Keratinocyte (primary cell): ENCODE results near the gene PARD3B. TPM values are rescaled to one million over a fixed set of nuclear protein-coding genes. Genes with fewer than 3 reads are reported as not detected.

ENCODE experiments used
- DNase-seq: peaks from one replicate; pipeline ENCODE4 v3.0.0-alpha.2; 2011; ENCODE audit warnings: low read depth, missing footprints, low spot score
- FAIRE-seq: peaks from 2 replicates; lab custom pipeline; 2011; peaks lifted over from hg19 to GRCh38; lab: Jason Lieb, UNC
- H2AFZ ChIP-seq: 2 replicates; pipeline ENCODE4 v1.6.0; 2012; ENCODE audit warnings: low read length, control low read depth, inconsistent platforms; ENCODE audit not compliant: control insufficient read depth
- H3K27ac ChIP-seq: 2 replicates; pipeline ENCODE4 v1.5.1; 2011; ENCODE audit warnings: low read length; ENCODE audit not compliant: control insufficient read depth, insufficient read depth
- H3K27me3 ChIP-seq: 3 replicates; pipeline ENCODE4 v1.6.0; 2011; ENCODE audit warnings: low read length; ENCODE audit not compliant: control insufficient read depth, insufficient read depth; ENCODE audit errors: extremely low read depth
- H3K36me3 ChIP-seq, 2 experiments: 2 replicates in 1 of 2; 3 replicates in 1 of 2; pipeline ENCODE4 v1.5.1; 2011; ENCODE audit warnings: low read length in 2 of 2, mild to moderate bottlenecking in 1 of 2; ENCODE audit not compliant: control insufficient read depth in 2 of 2, insufficient read depth in 2 of 2; ENCODE audit errors: extremely low read depth in 1 of 2
- H3K4me1 ChIP-seq: 3 replicates; pipeline ENCODE4 v1.5.1; 2011; ENCODE audit warnings: low read length; ENCODE audit not compliant: control insufficient read depth, insufficient read depth; ENCODE audit errors: extremely low read depth
- H3K4me2 ChIP-seq: 3 replicates; pipeline ENCODE4 v1.6.0; 2011; ENCODE audit warnings: low read depth, low read length; ENCODE audit not compliant: control insufficient read depth, insufficient read depth; ENCODE audit errors: extremely low read depth
- H3K4me3 ChIP-seq, 3 experiments: fragments of 200-600 bp in 1 of 3; sonication (generic) in 1 of 3; 2 replicates in 2 of 3; 3 replicates in 1 of 3; pipeline ENCODE4 v1.5.1; 2011 to 2016; ENCODE audit warnings: low read length in 3 of 3, mild to moderate bottlenecking in 3 of 3, control low read depth in 2 of 3, inconsistent platforms in 1 of 3, low read depth in 1 of 3, mixed read lengths in 1 of 3, mixed run types in 1 of 3, moderate library complexity in 1 of 3; ENCODE audit not compliant: control insufficient read depth in 2 of 3, insufficient read depth in 2 of 3; ENCODE audit errors: extremely low read depth in 1 of 3
- H3K79me2 ChIP-seq: 2 replicates; pipeline ENCODE4 v1.6.0; 2012; ENCODE audit warnings: low read length; ENCODE audit not compliant: control insufficient read depth, insufficient read depth
- H3K9ac ChIP-seq: 3 replicates; pipeline ENCODE4 v1.6.0; 2011; ENCODE audit warnings: low read length; ENCODE audit not compliant: control insufficient read depth, insufficient read depth; ENCODE audit errors: extremely low read depth
- H3K9me1 ChIP-seq: 3 replicates; pipeline ENCODE4 v1.6.0; 2011; ENCODE audit warnings: low read length; ENCODE audit not compliant: control insufficient read depth, insufficient read depth; ENCODE audit errors: extremely low read depth
- H3K9me3 ChIP-seq: 2 replicates; pipeline ENCODE4 v1.5.1; 2012; ENCODE audit warnings: low read depth, low read length; ENCODE audit not compliant: control insufficient read depth
- H4K20me1 ChIP-seq: 3 replicates; pipeline ENCODE4 v1.6.0; 2011; ENCODE audit warnings: low read length; ENCODE audit not compliant: control insufficient read depth, insufficient read depth; ENCODE audit errors: extremely low read depth
- CTCF ChIP-seq, 3 experiments: IDR thresholded peaks in 1 of 3; conservative IDR thresholded peaks in 1 of 3; optimal IDR thresholded peaks in 1 of 3; 2 replicates in 2 of 3; 3 replicates in 1 of 3; pipeline versions ENCODE3 to v1.5.1; 2011; ENCODE audit warnings: low read length in 3 of 3, mild to moderate bottlenecking in 3 of 3, moderate library complexity in 2 of 3, control low read depth in 1 of 3, inconsistent platforms in 1 of 3; ENCODE audit not compliant: insufficient read depth in 2 of 3; ENCODE audit errors: extremely low read depth in 1 of 3
- EZH2 ChIP-seq: IDR thresholded peaks from one replicate; pipeline ENCODE4 v1.6.1; 2012; ENCODE audit warnings: inconsistent platforms, mild to moderate bottlenecking, low read length, moderate library complexity
- dilution Hi-C: fragments of 300-500 bp; cut with MboI; formaldehyde crosslinking; loops from one replicate; pipeline ENCODE4 v1.7.0; 2020; ENCODE audit warnings: low sequenced_read_pairs; ENCODE audit not compliant: extremely low pct_ligation_motif_present
- polyA plus RNA-seq, 5 experiments: library from polyadenylated mRNA; depleted of rRNA in 3 of 5; stranded (reverse) in 3 of 5; stranded (forward) in 1 of 5; unstranded in 1 of 5; fragments of >200 nt; gene quantifications; 1 replicate in 1 of 5; 2 replicates in 3 of 5; 3 replicates in 1 of 5; pipeline versions ENCODE4 v1.2.1 to v1.2.3, GENCODE V29; 2011 to 2012; ENCODE audit warnings: missing spikeins in 2 of 5, low read depth in 1 of 5, low replicate concordance in 1 of 5

The PARD3B gene
- polyA plus RNA-seq, 1 donor (not counting 4 experiments of a cell fraction or from before 2014, with no cell fraction given) = 1.2 TPM

- H3K9ac ChIP-seq = no peak overlapping the region
- H2AFZ ChIP-seq = no peak overlapping the region
- no peak overlapping the region for H3K4me2 ChIP-seq
- H3K4me3 ChIP-seq = no peak overlapping the region
- DNase-seq (no peak), FAIRE-seq (no peak)
- no peaks in the 10 kb centered on the region for H4K20me1 ChIP-seq
- TF ChIP-seq EZH2 (no peak), CTCF (optimal IDR thresholded peaks at IDR 0.05 in 1 of 3, IDR thresholded peaks at IDR 0.05 in 1 of 3, conservative IDR thresholded peaks at IDR 0.05 in 1 of 3; ENCODE audit: extremely low read depth in 1 of 3, insufficient read depth in 2 of 3, low read length in 3 of 3) (no peak)
- H3K9me1 ChIP-seq = no peaks in the 10 kb centered on the region
- H3K27me3 ChIP-seq = no peaks in the 10 kb centered on the region
- peaks cover 6% of the 10 kb centered on the region for H3K4me1 ChIP-seq
- H3K36me3 ChIP-seq = no peaks in the 10 kb centered on the region
- no peaks in the 10 kb centered on the region for H3K79me2 ChIP-seq
- no peaks in the 10 kb centered on the region for H3K9me3 ChIP-seq
- dilution Hi-C loops = no loop called here
- no peak overlapping the region for H3K27ac ChIP-seq
Observed at GRCh38 chr2:205193125-205193835, 648.0 kb downstream of the PARD3B start.

- no peak for FAIRE-seq
- H3K36me3 ChIP-seq = no peaks in the 10 kb centered on the region
- H3K4me1 ChIP-seq = peaks cover 7% of the 10 kb centered on the region
- DNase-seq = no peak
- H3K79me2 ChIP-seq = no peaks in the 10 kb centered on the region
- no peaks in the 10 kb centered on the region for H3K9me1 ChIP-seq
- dilution Hi-C loops = no loop called here
- no peaks in the 10 kb centered on the region for H3K27me3 ChIP-seq
- no peak overlapping the region for H2AFZ ChIP-seq
- no peak overlapping the region for H3K27ac ChIP-seq
- TF ChIP-seq CTCF (optimal IDR thresholded peaks at IDR 0.05 in 1 of 3, IDR thresholded peaks at IDR 0.05 in 1 of 3, conservative IDR thresholded peaks at IDR 0.05 in 1 of 3; ENCODE audit: extremely low read depth in 1 of 3, insufficient read depth in 2 of 3, low read length in 3 of 3) = no peak
- TF ChIP-seq EZH2 = no peak
- H3K4me2 ChIP-seq = no peak overlapping the region
- H4K20me1 ChIP-seq = no peaks in the 10 kb centered on the region
- H3K4me3 ChIP-seq = no peak overlapping the region
- H3K9me3 ChIP-seq = no peaks in the 10 kb centered on the region
- no peak overlapping the region for H3K9ac ChIP-seq
Observed at GRCh38 chr2:205193836-205194228, 648.6 kb downstream of the PARD3B start.
